NCI-H2081 (cell line): ENCODE results near the gene MBD5.

Experiments used
- DNase-seq, 2 experiments: peaks; one replicate each; lab custom pipeline; 2025; lab: John Stamatoyannopoulos, UW

Gene MBD5

DNA sequence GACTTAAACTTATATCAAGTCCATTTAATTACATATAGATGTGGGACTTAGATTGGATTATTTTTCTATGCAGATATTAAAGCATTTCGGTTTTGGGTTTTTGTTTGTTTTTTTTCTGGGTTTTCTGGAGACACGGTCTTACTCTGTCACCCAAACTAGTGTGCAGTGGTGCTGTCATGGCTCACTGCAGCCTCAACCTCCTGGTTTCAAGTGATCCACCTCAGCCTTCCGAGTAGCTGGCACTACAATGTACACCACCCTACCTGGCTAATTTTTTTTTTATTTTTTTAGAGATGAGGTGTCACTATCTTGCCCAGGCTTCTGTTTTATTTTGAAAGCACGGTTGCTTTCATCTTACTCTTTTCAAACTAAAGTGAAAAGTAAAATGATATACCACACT, 281.6 kb downstream of the MBD5 start:
- DNase-seq = no peak

DNA sequence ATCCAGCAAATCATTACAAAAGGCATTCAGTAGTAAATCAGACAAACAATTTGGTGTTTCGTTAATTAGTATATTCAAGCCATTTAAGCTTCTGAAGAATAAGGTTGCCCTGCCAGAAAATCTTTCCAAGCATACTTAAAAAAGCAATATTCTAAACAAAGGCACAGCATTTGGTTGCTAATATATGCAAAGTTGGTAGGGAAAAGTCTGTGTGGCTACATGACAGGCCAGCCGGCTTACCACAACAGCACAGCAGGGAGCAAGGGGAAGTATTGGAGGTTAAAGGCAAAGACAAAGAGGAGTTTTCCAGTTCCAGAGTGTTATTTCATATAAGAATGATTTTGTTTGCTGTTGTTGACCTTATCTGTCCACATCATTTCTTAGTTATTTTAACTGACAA, 282.3 kb downstream of the MBD5 start:
- no peak for DNase-seq

DNA sequence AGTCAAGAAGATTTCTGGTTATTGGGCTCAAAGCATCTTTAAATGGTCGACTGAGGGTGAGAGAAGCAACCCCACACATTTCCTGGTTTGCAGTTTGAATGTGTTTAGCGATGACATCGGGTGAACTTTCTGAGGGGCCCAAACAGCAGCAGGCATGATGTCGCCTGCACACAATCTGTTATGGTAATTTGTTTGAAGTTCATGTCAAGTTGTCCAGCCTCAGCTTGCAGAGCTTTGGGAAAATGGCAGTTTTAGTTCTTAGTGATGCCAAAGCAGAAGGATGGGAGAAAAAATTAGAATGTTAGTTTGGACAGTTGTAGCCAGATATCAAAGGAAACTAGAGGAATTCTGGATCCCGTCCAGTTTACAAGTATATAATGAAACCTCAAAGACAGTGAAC, 284.6 kb downstream of the MBD5 start:
- no peak for DNase-seq

DNA sequence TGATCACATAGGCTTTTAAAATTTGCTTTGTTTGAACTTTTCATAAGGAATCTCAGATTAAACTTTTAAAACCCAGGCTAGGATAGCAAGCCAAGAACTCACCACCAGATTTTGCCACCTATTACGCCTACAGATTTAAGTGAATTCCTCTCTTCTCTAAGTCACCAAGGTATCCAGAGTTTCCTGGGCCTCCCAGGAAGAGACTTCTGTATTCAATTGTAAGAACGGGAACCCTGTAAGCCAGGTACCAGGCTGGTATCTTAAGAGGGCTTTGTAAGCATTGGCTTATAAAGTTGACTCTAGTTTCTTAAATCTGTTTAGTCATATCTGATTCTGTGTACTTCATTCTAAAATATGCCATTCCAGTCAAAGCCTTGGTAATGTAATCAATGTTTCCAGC, 285.1 kb downstream of the MBD5 start:
- DNase-seq = no peak

DNA sequence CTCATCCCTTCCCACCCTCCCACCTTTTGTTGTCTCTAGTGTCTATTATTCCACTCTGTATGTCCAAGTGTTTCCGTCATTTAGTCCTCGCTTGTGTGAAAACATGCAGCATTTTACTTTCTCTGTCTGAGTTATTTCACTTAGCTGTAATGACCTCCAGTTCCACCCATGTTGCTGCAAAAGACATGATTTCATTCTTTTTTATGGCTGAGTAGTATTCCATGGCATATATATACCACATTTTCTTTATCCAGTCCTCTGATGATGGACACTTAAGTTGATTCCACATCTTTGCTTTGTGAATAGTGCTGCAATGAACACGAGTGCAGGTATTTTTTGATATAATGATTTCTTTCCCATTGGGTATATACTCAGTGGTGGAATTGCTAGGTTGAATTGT, 296.7 kb downstream of the MBD5 start:
- no peak for DNase-seq

DNA sequence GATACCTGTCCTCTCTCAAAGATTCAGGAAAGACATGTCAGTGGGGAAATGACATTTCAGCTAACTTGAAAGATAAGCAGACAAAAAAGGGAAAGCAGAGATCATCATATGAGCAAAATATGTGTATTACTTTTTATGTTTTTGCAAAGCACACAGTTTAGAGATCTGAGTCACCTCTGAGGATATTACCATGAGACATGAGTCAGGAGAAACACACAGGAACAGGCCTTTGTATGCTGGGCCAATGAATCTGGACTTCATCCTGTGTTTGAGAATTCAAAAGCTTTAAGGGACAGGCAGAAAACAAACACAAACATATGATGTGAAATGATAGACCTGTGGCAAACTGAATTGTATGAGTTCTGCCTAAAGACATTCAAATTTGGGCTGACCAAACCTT, 317.6 kb downstream of the MBD5 start:
- no peak for DNase-seq

DNA sequence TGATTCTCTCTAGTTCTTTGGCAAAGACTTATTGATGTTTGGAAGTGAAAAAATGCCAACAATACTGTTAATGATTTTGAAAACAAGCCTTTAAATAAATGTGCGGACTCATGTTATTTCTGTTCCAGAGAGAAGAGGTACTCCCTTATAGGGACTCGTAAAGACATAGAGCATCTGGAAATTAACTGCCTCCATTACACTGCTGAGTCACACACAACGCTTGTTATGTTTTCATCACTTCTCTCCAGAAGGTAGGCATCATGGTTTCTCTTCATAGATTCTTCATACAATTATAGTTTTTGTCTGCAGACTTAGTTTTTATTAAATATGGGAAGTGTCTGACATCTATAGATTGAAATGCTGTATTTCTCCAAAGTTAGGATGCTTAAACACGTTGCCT, 321.2 kb downstream of the MBD5 start:
- no peak for DNase-seq

DNA sequence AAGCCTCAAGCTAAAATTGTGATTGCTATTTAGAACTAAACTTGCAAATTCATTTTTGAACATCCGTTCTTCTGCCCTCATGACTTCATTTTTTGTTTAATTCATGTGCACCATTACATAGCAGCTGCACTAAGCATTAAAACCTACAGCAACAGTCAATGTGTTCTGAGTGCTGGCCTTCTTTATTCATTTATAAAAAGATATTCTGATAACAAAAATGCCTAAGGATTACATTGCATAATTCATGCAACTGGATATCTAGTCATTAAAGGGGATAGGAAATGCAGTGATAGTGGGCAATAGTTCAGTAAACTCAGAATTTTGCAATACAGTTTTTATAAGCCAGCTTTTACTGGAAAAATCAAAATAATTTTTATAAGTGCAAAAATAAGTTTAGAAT, 329.3 kb downstream of the MBD5 start:
- DNase-seq = no peak

DNA sequence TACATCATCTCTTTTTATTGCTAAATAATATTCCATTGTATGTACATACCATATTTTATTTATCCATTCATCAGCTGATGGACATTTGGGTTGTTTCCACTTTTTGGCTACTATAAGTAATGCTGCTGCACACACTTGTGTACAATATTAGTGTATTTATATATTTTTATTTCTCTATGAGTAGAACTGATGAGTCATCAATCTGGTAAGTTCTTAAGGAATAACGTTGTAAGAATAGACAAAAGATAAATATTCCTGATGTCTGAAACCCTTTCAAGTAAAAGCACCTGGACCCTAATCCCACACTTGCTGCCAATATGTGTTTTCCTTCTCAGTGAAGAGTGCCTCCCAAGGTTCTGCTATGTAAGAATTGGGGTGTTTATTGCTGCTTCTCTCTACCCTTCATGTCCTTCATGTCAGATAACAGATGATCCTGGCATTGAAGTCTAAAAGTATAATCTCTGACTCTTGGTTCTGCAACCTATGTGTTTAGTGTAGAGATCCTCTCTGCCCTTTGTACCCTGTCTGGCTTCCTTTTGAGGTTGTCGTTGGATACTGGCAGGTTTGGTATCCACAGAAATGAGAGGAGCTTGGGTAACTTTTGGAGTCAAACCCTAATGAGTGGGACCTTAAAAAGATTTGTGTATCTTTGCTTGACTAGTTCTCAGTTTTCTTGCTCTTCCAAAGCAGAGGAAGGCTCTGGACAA, 330.7 kb downstream of the MBD5 start:
- DNase-seq = no peak

DNA sequence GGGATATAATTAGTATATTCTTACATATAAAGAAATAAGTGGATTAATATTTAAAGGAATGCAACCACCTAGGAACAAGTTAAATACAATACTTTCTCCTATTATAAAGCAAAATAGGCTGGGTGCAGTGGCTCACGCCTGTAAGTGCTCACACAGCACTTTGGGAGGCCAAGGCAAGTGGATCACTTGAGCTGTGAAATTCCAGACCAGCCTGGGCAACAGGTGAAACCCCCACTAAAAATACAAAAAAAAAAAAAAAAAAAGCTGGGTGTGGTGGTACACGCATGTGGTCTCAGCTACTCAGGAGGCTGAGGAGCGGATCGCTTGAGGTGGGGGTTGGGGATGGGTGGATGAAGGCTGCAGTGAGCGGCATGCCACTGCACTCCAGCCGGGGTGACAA, 337.5 kb downstream of the MBD5 start:
- DNase-seq = no peak

DNA sequence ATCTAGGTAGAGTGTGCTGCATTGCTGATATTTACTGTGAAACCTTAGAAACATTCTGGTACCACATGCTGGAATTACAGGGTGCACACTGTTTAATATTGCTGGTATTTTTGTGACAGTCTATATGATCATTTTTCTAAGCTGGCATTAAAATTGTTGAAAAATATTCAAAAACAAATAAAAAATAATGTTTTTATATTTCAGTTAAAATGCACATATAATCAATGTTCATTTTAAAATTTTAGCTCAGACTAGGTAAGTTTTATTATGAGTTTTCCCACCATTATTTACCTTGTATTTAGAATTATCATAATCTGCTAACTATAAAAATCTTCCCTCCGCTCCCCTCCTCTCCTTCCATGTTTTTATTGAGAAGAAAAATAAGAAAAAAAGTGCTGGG, 339.8 kb downstream of the MBD5 start:
- DNase-seq = no peak

DNA sequence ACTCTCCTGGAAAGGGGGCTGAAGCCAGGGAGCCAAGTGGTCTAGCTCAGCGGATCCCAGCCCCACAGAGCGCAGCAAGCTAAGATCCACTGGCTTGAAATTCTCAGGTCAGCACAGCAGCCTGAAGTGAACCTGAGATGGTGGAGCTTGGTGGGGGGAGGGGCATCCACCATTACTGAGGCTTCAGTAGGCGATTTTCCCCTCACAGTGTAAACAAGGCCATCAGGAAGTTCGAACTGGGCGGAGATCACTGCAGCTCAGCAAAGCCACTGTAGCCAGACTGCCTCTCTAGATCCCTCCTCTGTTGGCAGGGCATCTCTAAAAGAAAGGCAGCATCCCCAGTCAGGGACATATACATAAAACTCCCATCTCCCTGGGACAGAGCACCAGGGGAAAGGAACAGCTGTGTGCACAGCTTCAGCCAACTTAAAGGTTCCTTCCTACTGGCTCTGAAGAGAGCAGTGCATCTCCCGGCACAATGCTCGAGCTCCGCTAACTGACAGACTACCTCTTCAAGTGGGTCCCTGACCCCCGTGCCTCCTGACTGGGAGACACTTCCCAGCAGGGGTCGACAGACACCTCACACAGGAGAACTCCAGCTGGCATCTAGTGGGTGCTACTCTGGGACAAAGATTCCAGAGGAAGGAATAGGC, 341.4 kb downstream of the MBD5 start:
- no peak for DNase-seq

DNA sequence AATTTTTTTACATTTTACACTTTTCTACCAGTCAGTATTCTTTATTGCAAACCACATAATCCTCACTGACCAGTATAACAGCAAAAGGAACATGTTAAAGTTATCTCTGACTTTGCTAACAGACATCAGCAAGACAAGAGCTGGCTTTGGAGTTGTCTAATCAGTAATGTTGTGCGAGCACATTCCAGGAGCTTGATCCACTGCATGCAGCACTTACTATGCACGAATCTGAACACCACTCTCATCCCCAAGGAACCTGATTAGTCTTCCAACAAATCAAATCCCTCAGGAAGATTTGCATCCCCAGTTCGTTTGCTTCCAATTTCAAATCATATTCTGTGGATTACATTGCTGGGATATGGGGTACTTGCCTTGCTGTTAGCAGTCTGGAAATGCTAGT, 354.3 kb downstream of the MBD5 start:
- DNase-seq = no peak

DNA sequence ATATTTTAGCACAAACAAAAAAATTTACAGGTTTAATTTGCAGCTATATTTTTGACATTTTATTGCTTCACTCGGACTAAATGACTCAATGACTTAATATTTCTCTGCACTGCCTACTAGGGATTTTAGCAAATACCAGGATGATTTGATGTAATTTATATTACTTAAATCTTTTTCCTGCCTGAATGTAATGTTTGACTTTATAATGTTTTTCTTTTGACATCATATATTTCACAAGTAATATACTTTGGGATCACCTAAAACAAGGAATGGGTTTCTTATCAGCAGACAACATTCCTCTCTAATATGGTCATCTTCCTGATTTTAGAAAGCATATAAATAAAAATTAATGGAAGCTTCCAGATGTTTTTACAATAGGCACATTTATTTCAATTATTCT, 370.4 kb downstream of the MBD5 start:
- no peak for DNase-seq

DNA sequence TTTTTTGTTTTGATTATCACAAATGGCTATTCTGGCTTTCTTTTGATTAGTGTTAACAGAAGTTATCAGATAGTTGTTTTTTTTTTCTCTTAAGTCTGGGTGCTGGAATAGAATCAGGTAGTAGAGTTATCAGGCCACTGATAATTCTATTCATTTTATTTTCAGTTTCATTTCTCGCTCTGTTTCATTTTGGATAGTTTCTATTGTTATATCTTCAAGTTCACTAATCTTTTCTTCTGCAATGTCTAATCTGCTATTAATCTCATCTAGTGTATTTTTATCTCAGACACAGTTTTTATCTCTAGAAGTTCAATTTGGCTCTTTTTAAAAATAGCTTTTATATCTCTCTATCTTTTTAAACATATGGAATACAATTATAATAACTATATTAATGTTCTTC, 381.9 kb downstream of the MBD5 start:
- DNase-seq = no peak

DNA sequence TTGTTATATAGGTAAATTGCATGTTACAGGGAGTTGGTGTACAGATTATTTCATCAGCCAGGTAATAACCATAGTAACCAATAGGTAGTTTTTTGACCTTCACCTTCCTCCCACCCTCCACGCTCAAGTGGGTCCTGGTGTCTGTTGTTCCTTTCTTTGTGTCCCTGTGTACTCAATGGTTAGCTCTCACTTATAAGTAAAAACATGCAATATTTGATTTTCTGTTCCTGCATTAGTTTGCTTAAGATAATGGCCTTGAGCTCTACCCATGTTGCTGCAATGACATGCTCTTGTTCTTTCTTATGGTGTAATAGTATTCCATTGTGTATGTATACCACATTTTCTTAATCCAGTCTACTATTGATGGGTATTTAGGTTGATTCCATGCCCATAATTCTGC, 390.0 kb downstream of the MBD5 start:
- DNase-seq = no peak

DNA sequence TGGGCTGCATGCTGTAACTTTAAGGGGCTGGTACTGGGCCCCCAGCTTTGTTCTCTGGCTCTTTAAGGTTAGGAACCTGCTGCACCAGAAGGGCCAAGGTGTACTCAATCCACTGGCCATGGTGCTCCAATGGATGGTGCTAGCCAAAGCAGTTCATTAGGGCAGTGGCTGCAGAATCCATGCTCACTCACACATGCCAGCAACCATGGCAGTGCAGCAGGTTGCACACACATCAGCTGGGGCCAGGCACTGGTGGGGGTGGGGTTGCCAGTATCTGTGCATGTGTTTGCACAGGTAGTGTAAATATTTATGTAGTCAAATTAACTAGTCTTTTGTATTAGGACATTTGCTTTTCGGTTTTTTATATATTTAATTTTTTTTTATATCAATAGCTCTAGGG, 395.4 kb downstream of the MBD5 start:
- no peak for DNase-seq

DNA sequence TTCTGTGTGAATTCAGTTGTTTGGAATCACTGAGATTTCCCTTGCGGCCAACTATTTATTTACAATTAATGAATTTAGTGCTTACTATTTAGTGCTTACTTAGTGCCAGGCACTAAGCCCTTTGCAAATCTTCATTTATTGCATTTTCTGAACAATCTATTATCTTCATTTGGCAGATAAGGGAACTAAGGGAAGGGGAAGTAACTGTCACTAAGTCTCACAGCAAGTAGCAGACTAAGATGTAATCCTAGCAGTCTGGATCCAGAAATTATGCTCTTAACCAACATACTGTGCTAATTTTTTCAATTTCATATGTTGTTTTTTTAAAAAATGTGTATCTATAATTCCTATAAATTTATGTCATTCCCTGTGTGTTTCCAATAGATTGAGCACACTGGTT, 409.2 kb downstream of the MBD5 start:
- no peak for DNase-seq

DNA sequence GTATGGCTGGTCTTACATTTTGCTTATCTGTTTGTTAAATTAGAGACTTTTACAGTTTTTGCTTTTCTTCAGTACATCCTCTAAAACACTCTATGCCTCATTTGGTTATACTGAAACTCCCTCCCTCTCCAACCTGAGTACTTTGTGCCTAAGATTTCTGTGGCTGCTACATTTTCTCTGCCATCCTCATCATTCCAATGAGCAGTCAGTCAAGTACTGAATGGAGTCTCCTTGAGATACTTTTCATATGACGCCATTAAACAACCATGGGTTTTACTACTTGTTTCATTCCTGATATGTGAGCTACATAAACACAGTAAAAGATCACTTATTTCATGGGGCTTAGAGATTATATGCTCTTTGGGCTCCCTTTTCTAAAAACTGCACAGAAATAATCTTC, 427.0 kb downstream of the MBD5 start:
- no peak for DNase-seq

DNA sequence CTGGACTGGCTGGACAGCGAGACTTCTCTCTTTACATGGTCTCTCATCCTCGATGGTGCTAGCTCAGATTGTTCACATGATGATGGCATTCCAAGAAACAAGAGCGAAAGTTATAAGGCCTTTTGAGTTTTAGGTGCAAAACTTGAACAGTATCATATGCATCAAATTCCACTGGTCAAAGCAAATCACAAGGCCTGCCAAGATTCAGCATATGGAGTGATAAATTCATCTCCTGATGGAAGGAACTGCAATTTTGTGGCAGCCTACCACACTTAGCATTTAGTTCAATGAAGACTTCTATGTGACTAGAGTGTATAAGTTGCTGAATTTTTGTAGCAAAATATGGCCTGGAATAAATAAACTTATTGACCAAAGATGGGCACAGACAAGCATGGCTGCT, 429.6 kb downstream of the MBD5 start:
- no peak for DNase-seq

DNA sequence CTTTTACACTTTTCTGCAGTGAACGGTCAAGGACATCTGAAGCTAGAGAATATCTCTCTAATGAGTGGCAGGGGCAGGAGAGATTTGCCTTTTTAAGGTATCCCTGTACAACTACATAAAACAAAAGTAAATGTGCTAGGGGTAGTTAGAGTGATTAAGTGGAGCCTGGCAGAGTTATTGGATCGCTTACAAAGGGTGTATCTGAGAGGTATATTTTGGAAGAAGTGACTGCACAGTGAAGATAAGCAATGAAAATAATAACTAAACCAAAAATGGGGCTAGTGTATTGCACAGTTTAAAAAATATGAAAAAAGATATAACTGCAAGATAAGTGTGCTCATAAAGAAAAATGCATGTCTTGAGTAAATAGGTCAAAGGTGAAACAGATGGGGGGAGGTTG, 430.2 kb downstream of the MBD5 start:
- DNase-seq = no peak

DNA sequence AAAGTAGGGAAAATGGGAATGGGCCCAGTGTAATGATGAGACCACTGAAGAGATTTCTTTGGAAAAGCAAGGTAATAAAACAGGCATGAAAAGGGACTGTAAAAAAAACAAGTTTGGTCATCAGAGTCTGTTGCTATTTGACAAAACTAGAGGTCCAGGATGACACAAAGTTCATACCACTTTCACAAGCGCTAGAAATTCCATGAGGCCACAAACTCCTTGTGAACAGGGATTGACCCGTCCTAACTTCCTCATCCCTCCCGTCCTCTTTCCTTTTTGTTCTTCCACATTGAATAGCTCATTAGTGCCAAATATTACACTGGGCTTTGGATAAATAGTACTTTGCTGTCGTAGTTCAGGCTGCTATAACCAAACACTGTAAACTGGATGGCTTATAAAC, 434.9 kb downstream of the MBD5 start:
- no peak for DNase-seq

DNA sequence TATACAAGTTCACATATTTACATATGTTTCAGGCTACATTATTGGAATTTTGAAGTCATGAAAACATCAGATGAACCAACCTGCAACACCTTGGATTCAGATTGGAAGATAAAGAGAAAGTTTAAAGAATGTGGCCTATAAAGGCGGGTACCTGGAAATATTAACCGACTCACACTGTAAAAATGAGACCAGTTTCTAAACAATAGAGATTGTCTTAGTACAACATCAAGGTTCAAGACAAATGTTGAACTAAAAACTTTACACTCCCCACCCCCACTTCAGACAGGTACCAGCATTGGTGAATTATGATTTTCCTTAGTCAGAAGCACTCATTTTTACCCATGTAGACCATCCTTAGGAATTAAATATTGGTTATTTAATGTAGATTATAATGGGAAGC, 437.3 kb downstream of the MBD5 start:
- no peak for DNase-seq

DNA sequence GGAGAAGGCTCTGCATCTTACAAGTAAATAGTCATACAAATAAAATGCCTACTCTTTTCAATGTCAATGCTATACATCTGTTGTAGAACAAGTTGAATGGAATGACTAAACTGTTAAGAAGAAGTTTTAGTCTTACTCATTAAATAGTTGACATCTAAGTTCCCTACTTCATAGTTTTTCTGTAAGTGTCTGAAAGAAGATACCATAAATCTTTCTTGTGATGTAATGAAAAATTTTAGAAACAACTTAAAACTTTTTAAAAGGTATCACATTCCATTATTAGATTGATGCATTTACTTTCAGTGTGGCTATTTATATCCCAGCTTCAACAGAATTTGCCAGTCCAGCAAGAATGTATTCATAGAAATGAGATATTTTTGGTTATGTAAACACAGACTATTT, 438.5 kb downstream of the MBD5 start:
- no peak for DNase-seq
